Endothelial cell of umbilical vein (primary cell): ENCODE data around the gene HIVEP3. TPM values are rescaled to one million over a fixed set of nuclear protein-coding genes. Genes with fewer than 3 reads are reported as not detected.

Experiments
- BruUV-seq: library from RNA; stranded (reverse); fragments of 400-500 nt; replicated peaks from 2 replicates; lab custom pipeline; 2021; lab: Mats Ljungman, UMichigan
- CTCF ChIA-PET: fragments of 300-600, 350-600 bp; sonication (Branson Sonifier 250); formaldehyde crosslinking; loops from one replicate; lab custom pipeline; 2021; ENCODE audit warnings: antibody characterized with exemption, inconsistent platforms; lab: Charles Lee
- POLR2A ChIA-PET: fragments of 300-600, 350-600 bp; sonication (Branson Sonifier 250); formaldehyde crosslinking; loops from one replicate; lab custom pipeline; 2021; ENCODE audit warnings: antibody characterized with exemption, inconsistent platforms; lab: Charles Lee
- DNase-seq: peaks from one replicate; pipeline ENCODE4 v3.0.0-alpha.2; 2011; ENCODE audit warnings: low read depth, low spot score
- FAIRE-seq: peaks from 2 replicates; lab custom pipeline; 2011; peaks lifted over from hg19 to GRCh38; lab: Jason Lieb, UNC
- H2AFZ ChIP-seq: 2 replicates; pipeline ENCODE4 v1.6.0; 2012; ENCODE audit warnings: low read depth, low read length, control low read depth, inconsistent platforms
- H3K27ac ChIP-seq: 2 replicates; pipeline ENCODE4 v1.5.1; 2011; ENCODE audit warnings: low read depth, mild to moderate bottlenecking, control low read depth, low read length, moderate library complexity; ENCODE audit not compliant: insufficient read depth
- H3K27me3 ChIP-seq, 2 experiments: 2 replicates each; pipeline versions ENCODE4 v1.6.0 to v1.6.1; 2011; ENCODE audit warnings: low read length in 2 of 2, mixed read lengths in 1 of 2; ENCODE audit not compliant: control insufficient read depth in 2 of 2, insufficient read depth in 2 of 2
- H3K36me3 ChIP-seq, 2 experiments: 2 replicates in 1 of 2; 3 replicates in 1 of 2; pipeline ENCODE4 v1.5.1; 2011; ENCODE audit warnings: low read length in 2 of 2, mild to moderate bottlenecking in 1 of 2, moderate library complexity in 1 of 2; ENCODE audit not compliant: control insufficient read depth in 2 of 2, insufficient read depth in 2 of 2; ENCODE audit errors: extremely low read depth in 1 of 2
- H3K4me1 ChIP-seq: 3 replicates; pipeline ENCODE4 v1.5.1; 2011; ENCODE audit warnings: mild to moderate bottlenecking, low read length; ENCODE audit not compliant: control insufficient read depth, insufficient read depth; ENCODE audit errors: extremely low read depth
- H3K4me2 ChIP-seq: 2 replicates; pipeline ENCODE4 v1.6.1; 2011; ENCODE audit warnings: low read length, control low read depth, mixed read lengths; ENCODE audit not compliant: insufficient read depth
- H3K4me3 ChIP-seq, 3 experiments: fragments of 200-600 bp in 1 of 3; sonication (generic), shearing (Covaris generic) in 1 of 3; replicated peaks in 1 of 3; 2 replicates each; pipeline ENCODE4 v1.5.1; 2011 to 2016; ENCODE audit warnings: control low read depth in 3 of 3, low read length in 3 of 3, mild to moderate bottlenecking in 2 of 3, inconsistent platforms in 1 of 3, low read depth in 1 of 3, moderate library complexity in 1 of 3; ENCODE audit not compliant: insufficient read depth in 1 of 3
- H3K79me2 ChIP-seq: 2 replicates; pipeline ENCODE4 v1.6.0; 2012; ENCODE audit warnings: low read length, inconsistent platforms; ENCODE audit not compliant: control insufficient read depth, insufficient read depth
- H3K9ac ChIP-seq: replicated peaks from 2 replicates; pipeline ENCODE3; 2011; ENCODE audit warnings: low read length, control low read depth; ENCODE audit not compliant: insufficient read depth; ENCODE audit errors: extremely low read depth
- H3K9me1 ChIP-seq: replicated peaks from 3 replicates; pipeline ENCODE4 v1.6.0; 2011; ENCODE audit warnings: mild to moderate bottlenecking, low read length; ENCODE audit not compliant: control insufficient read depth, insufficient read depth; ENCODE audit errors: extremely low read depth
- H3K9me3 ChIP-seq: replicated peaks from 2 replicates; pipeline ENCODE4 v1.5.1; 2012; ENCODE audit warnings: low read length, inconsistent platforms; ENCODE audit not compliant: control insufficient read depth, insufficient read depth
- H4K20me1 ChIP-seq: replicated peaks from 2 replicates; pipeline ENCODE3; 2011; ENCODE audit warnings: mild to moderate bottlenecking, low read length; ENCODE audit not compliant: control insufficient read depth, insufficient read depth; ENCODE audit errors: extremely low read depth
- FOS ChIP-seq: IDR thresholded peaks from 2 replicates; pipeline ENCODE4 v1.6.1; 2011; ENCODE audit warnings: mild to moderate bottlenecking, low read length, moderate library complexity, borderline replicate concordance; ENCODE audit not compliant: insufficient read depth
- JUN ChIP-seq: IDR thresholded peaks from 2 replicates; pipeline ENCODE4 v1.6.1; 2011; ENCODE audit warnings: borderline replicate concordance, low read depth; ENCODE audit not compliant: insufficient read length, insufficient read depth
- MAX ChIP-seq: IDR thresholded peaks from 2 replicates; pipeline ENCODE4 v1.6.1; 2011; ENCODE audit not compliant: insufficient read depth, insufficient read length
- dilution Hi-C: fragments of 300-500 bp; cut with MboI; formaldehyde crosslinking; loops from one replicate; pipeline ENCODE4 v1.15.0; 2019; ENCODE audit warnings: low sequenced_read_pairs; ENCODE audit not compliant: extremely low pct_ligation_motif_present
- intact Hi-C: fragments of 100-400 bp; cut with micrococcal nuclease; formaldehyde crosslinking; loops from one replicate; pipeline ENCODE4 v1.10.0; 2022
- polyA plus RNA-seq, 4 experiments: library from polyadenylated mRNA; depleted of rRNA in 3 of 4; stranded (reverse) in 3 of 4; unstranded in 1 of 4; fragments of >200 nt; gene quantifications; 2 replicates each; pipeline versions ENCODE4 v1.2.1 to v1.2.3, GENCODE V29; 2011 to 2012; ENCODE audit warnings: missing spikeins in 1 of 4
- total RNA-seq: library from RNA; stranded (reverse); gene quantifications from 2 replicates; pipeline ENCODE4 v1.2.3, GENCODE V29; 2021
- TF ChIP-seq, protein P1 (sequence below), 2 donors: IDR thresholded peaks; 1 replicate in 1 of 2; 2 replicates in 1 of 2; pipeline ENCODE4 v1.5.1; 2011; ENCODE audit warnings: low read length in 2 of 2, mild to moderate bottlenecking in 2 of 2, moderate library complexity in 2 of 2, control low read depth in 1 of 2, inconsistent platforms in 1 of 2, low read depth in 1 of 2; ENCODE audit not compliant: insufficient read depth in 1 of 2; ENCODE audit errors: extremely low read depth in 1 of 2

The HIVEP3 gene
- total and polyA plus RNA-seq, 2 donors (not counting 3 experiments of a cell fraction or from before 2014, with no cell fraction given), result 3.4 to 4.0 TPM

GRCh38 chr1:41741244-41741643, 177.5 kb downstream of the HIVEP3 start:
- no TSS peak for BruUV-seq
- no peak overlapping the region for H3K4me3 ChIP-seq
- H3K27me3 ChIP-seq, result no peaks in the 10 kb centered on the region
- H3K36me3 ChIP-seq, result no peaks in the 10 kb centered on the region
- ChIA-PET CTCF (interaction anchor here (0.6 to 1.4 kb wide), 3 partner anchors 58 to 129 kb away, joined by 3 to 4 read pairs (median 3); no protein-coding TSS in a partner anchor), POLR2A (no interaction called here)
- dilution Hi-C loops (no loop called here), intact Hi-C loops (no loop called here)
- H3K27ac ChIP-seq, result no peak overlapping the region
- TF ChIP-seq MAX, result no peak
- no peaks in the 10 kb centered on the region for H4K20me1 ChIP-seq
- no peaks in the 10 kb centered on the region for H3K79me2 ChIP-seq
- no peaks in the 10 kb centered on the region for H3K9me3 ChIP-seq
- FAIRE-seq, result no peak
- no peaks in the 10 kb centered on the region for H3K9me1 ChIP-seq
- no peak overlapping the region for H3K4me2 ChIP-seq
- no peak for DNase-seq
- no peak overlapping the region for H3K9ac ChIP-seq
- peaks cover 7% of the 10 kb centered on the region for H3K4me1 ChIP-seq
- H2AFZ ChIP-seq, result no peak overlapping the region

- CTCF ChIA-PET, result no interaction called here
- no peak for FAIRE-seq
- TF ChIP-seq, protein P1, sequence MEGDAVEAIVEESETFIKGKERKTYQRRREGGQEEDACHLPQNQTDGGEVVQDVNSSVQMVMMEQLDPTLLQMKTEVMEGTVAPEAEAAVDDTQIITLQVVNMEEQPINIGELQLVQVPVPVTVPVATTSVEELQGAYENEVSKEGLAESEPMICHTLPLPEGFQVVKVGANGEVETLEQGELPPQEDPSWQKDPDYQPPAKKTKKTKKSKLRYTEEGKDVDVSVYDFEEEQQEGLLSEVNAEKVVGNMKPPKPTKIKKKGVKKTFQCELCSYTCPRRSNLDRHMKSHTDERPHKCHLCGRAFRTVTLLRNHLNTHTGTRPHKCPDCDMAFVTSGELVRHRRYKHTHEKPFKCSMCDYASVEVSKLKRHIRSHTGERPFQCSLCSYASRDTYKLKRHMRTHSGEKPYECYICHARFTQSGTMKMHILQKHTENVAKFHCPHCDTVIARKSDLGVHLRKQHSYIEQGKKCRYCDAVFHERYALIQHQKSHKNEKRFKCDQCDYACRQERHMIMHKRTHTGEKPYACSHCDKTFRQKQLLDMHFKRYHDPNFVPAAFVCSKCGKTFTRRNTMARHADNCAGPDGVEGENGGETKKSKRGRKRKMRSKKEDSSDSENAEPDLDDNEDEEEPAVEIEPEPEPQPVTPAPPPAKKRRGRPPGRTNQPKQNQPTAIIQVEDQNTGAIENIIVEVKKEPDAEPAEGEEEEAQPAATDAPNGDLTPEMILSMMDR (IDR thresholded peaks at IDR 0.05; ENCODE audit: extremely low read depth in 1 of 2, insufficient read depth in 1 of 2, low read depth in 1 of 2, low read length in 2 of 2), result no peak
- TF ChIP-seq FOS (no peak), JUN (no peak), MAX (no peak)
These were observed 178.0 kb downstream of the HIVEP3 start for GRCh38 chr1:41740630-41741239.

More at GRCh38 chr1:41740630-41741239, 178.0 kb downstream of the HIVEP3 start:
- DNase-seq, result no peak
- peaks cover 7% of the 10 kb centered on the region for H3K4me1 ChIP-seq
- H4K20me1 ChIP-seq, result no peaks in the 10 kb centered on the region
- dilution Hi-C loops, result no loop called here
- intact Hi-C loops, result no loop called here
- H3K4me2 ChIP-seq, result no peak overlapping the region
- POLR2A ChIA-PET, result no interaction called here
- H3K4me3 ChIP-seq, result no peak overlapping the region
- H3K79me2 ChIP-seq, result no peaks in the 10 kb centered on the region
- H3K27ac ChIP-seq, result no peak overlapping the region
- no peak overlapping the region for H2AFZ ChIP-seq
- no TSS peak for BruUV-seq
- no peaks in the 10 kb centered on the region for H3K9me3 ChIP-seq
- H3K27me3 ChIP-seq, result no peaks in the 10 kb centered on the region
- H3K9ac ChIP-seq, result no peak overlapping the region
- H3K36me3 ChIP-seq, result no peaks in the 10 kb centered on the region
- H3K9me1 ChIP-seq, result no peaks in the 10 kb centered on the region
